ENCODE measurements around the gene MT1M.
"Not testable (repeated sequence)": the region's sequence is repeated elsewhere in the genome, so short reads cannot be mapped to it uniquely, and the experiment has no call there.

MT1M gene

GRCh38 chr16:56611281-56611833 lies 21.1 kb upstream of the MT1M start:
- TF ChIP-seq JUND (IDR thresholded peaks at IDR 0.05; ENCODE audit: low read depth) = no peak
- in situ Hi-C loops (cut with HindIII; ENCODE audit: low pct_unique_long_range_greater_than_20kb, low sequenced_read_pairs) = no loop called here
- peak in 1 of 2 experiments; percentile 79 for DNase-seq (ENCODE audit: low read depth in 1 of 2, low spot score in 1 of 2)

- in situ Hi-C loops (cut with HindIII; ENCODE audit: low pct_unique_long_range_greater_than_20kb, low sequenced_read_pairs) = no loop called here
- no peak for DNase-seq (ENCODE audit: low read depth in 1 of 2, low spot score in 1 of 2)
- no peak for TF ChIP-seq JUND (IDR thresholded peaks at IDR 0.05; ENCODE audit: low read depth)
Measured at GRCh38 chr16:56613706-56614105, 18.8 kb upstream of the MT1M start.

- no peak for TF ChIP-seq JUND (IDR thresholded peaks at IDR 0.05; ENCODE audit: low read depth)
- no peak for DNase-seq (ENCODE audit: low read depth in 1 of 2, low spot score in 1 of 2)
- in situ Hi-C loops (cut with HindIII; ENCODE audit: low pct_unique_long_range_greater_than_20kb, low sequenced_read_pairs) = no loop called here
Measured at GRCh38 chr16:56614549-56614991, 17.9 kb upstream of the MT1M start.

- TF ChIP-seq JUND (IDR thresholded peaks at IDR 0.05; ENCODE audit: low read depth) = no peak
- DNase-seq (ENCODE audit: low read depth in 1 of 2, low spot score in 1 of 2) = no peak
- in situ Hi-C loops (cut with HindIII; ENCODE audit: low pct_unique_long_range_greater_than_20kb, low sequenced_read_pairs) = no loop called here
Measured at GRCh38 chr16:56615353-56615752, 17.1 kb upstream of the MT1M start.

- no peak for DNase-seq (ENCODE audit: low read depth in 1 of 2, low spot score in 1 of 2)
- no peak for TF ChIP-seq JUND (IDR thresholded peaks at IDR 0.05; ENCODE audit: low read depth)
- in situ Hi-C loops (cut with HindIII; ENCODE audit: low pct_unique_long_range_greater_than_20kb, low sequenced_read_pairs) = no loop called here
Measured at GRCh38 chr16:56616608-56617211, 15.7 kb upstream of the MT1M start.

- no peak for TF ChIP-seq JUND (IDR thresholded peaks at IDR 0.05; ENCODE audit: low read depth)
- no peak for DNase-seq (ENCODE audit: low read depth in 1 of 2, low spot score in 1 of 2)
- in situ Hi-C loops (cut with HindIII; ENCODE audit: low pct_unique_long_range_greater_than_20kb, low sequenced_read_pairs) = no loop called here
Measured at GRCh38 chr16:56617212-56618085, 15.0 kb upstream of the MT1M start.

- in situ Hi-C loops (cut with HindIII; ENCODE audit: low pct_unique_long_range_greater_than_20kb, low sequenced_read_pairs) = no loop called here
Measured at GRCh38 chr16:56618138-56618537, 14.3 kb upstream of the MT1M start.

GRCh38 chr16:56620339-56620897 lies 12.0 kb upstream of the MT1M start:
- in situ Hi-C loops (cut with HindIII; ENCODE audit: low pct_unique_long_range_greater_than_20kb, low sequenced_read_pairs) = no loop called here
- TF ChIP-seq JUND (IDR thresholded peaks at IDR 0.05; ENCODE audit: low read depth) = no peak

More at GRCh38 chr16:56618138-56618537, 14.3 kb upstream of the MT1M start:
- TF ChIP-seq JUND (IDR thresholded peaks at IDR 0.05; ENCODE audit: low read depth) = no peak
- no peak for DNase-seq (ENCODE audit: low read depth in 1 of 2, low spot score in 1 of 2)

GRCh38 chr16:56621665-56622445 lies 10.6 kb upstream of the MT1M start:
- in situ Hi-C loops (cut with HindIII; ENCODE audit: low pct_unique_long_range_greater_than_20kb, low sequenced_read_pairs) = not testable (repeated sequence)

More at GRCh38 chr16:56620339-56620897, 12.0 kb upstream of the MT1M start:
- DNase-seq (ENCODE audit: low read depth in 1 of 2, low spot score in 1 of 2) = no peak

GRCh38 chr16:56623184-56623583 lies 9.3 kb upstream of the MT1M start:
- DNase-seq (ENCODE audit: low read depth in 1 of 2, low spot score in 1 of 2); in situ Hi-C loops (cut with HindIII; ENCODE audit: low pct_unique_long_range_greater_than_20kb, low sequenced_read_pairs): not testable (repeated sequence)

More at GRCh38 chr16:56621665-56622445, 10.6 kb upstream of the MT1M start:
- not testable (repeated sequence) for DNase-seq (ENCODE audit: low read depth in 1 of 2, low spot score in 1 of 2)

GRCh38 chr16:56623637-56624036 lies 8.8 kb upstream of the MT1M start:
- TF ChIP-seq JUND (IDR thresholded peaks at IDR 0.05; ENCODE audit: low read depth) = no peak
- DNase-seq (ENCODE audit: low read depth in 1 of 2, low spot score in 1 of 2) = no peak
- in situ Hi-C loops (cut with HindIII; ENCODE audit: low pct_unique_long_range_greater_than_20kb, low sequenced_read_pairs) = no loop called here
